Glomerular visceral epithelial cell (primary cell): Measurements from ENCODE around the gene MRPL34.
A peak's percentile ranks its signal among the peaks of the same experiment; 100 is the strongest.

ENCODE experiments used
- DNase-seq: peaks from one replicate; pipeline ENCODE4 v3.0.0-alpha.2; 2016; ENCODE audit errors: extremely low spot score

Gene MRPL34

DNA sequence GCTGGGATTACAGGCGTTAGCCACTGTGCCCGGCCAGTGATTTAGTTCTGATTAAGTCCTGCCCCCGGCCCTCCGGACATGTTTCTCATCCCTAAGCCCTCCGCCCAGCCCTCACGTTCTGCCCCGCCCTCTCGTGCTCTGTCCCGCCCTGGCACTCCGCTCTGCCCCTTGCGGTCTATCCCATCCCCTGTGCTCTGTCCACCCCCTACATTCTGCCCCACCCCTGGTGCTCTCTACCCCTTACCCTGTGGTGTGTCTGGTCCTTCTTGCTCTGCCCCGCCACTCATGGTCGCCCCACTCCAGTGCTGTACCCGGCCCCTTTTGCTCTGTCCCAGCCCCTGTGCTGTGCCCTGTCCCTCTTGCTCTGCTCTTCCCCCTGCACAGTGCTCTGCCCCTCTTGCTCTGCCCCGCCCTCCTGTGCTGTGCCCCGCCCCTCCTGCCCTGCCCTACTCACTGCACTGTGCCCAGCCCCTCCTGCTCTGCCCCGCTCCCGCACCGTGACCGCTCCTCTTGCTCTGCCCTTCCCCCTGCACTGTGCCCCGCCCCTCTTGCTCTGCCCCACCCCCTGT lies 34.7 kb downstream of the MRPL34 start:
- DNase-seq = no peak

DNA sequence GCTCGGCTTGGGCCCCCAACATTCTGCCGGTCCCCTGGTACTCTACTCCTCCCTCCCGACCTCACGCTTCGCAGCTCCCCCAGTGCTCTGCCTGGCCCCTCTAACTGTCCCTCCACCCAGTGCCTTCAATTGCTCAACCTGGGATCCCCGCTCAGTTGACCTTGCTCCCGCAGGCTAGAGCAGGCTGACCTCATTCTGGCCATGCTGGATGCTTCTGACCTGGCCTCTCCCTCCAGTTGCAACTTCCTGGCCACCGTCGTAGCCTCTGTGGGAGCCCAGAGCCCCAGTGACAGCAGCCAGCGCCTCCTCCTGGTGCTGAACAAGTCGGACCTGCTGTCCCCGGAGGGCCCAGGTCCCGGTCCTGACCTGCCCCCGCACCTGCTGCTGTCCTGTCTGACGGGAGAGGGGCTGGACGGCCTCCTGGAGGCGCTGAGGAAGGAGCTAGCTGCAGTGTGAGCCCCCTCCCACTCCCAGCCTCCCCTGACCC lies 35.2 kb downstream of the MRPL34 start:
- DNase-seq = no peak

DNA sequence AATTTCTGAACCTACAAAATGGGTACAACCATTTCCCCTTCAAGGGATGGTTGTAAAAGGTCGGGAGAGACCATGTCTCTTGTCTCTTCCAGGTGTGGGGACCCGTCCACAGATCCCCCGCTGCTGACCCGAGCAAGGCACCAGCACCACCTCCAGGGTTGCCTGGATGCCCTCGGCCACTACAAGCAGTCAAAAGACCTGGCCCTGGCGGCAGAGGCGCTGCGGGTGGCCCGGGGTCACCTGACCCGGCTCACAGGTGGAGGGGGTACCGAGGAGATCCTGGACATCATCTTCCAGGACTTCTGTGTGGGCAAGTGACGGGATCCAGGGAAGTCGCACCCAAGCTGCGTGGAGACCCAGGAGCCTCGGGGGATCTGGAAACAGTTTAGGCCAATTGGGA lies 35.7 kb downstream of the MRPL34 start:
- no peak for DNase-seq

DNA sequence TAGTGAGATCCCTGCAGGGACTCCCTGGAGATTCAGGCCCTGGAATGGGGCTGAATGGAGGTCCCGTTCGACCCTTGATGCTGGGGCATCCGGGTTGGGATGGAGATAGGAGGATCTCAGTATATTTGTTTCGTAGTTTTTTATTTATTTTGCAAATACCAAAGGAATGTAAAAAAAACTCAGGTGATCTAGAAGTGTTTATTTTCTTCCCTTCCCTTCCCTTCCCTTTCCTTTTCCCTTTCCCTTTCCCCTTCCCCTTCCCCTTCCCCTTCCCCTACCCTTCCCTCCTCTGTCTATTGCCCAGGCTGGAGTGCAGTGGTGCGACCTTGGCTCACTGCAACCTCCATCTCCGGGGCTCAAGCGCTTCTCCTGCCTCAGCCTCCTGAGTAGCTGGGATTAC lies 36.2 kb downstream of the MRPL34 start:
- no peak for DNase-seq

DNA sequence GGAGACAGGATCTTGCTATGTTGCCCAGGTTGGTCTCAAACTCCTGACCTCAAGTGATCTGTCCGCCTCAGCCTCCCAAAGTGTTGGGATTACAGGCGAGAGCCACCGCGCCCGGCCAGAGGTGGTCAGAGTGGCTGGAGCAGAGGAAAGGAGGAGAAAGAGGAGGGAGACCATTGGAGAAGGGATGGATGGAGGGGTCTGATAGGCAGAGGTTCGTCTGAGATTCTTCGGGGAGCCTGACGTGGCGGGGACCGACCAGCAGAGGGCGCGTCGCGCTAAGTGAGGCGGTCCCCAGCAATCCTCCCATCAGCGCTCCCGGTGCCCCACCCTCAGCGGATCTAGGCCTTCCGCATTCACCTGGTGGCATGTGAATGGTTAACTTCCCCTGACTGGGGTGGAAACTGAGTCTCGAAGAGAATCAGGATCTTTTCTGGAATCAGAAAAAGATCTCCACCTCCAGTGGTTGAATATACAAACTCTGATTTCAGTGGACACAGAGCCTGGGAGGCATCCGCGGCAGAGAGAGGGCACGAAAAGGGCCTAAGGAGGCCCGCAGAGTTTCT lies 40.5 kb downstream of the MRPL34 start:
- peak; percentile 74 for DNase-seq

DNA sequence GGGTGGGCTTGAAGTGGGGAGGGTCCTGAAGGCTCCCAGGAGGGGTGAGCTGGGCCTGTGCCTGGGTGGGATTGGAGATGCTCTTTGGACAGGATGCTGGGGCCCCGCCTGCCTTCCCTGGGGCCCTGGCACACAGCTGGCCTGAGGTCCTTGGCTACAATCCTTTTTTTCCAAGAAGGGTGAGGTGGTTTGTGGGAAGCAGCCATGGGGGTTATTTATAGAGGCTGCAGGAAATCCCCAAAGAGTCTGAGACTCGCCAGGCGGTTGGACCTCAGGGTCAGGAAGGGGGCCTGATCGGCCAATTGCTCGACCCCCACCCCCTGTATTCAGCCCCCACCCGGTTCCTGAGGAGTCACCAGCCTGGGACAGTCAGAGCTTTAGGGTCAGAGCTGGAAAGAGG lies 41.7 kb downstream of the MRPL34 start:
- DNase-seq = peak; percentile 23

DNA sequence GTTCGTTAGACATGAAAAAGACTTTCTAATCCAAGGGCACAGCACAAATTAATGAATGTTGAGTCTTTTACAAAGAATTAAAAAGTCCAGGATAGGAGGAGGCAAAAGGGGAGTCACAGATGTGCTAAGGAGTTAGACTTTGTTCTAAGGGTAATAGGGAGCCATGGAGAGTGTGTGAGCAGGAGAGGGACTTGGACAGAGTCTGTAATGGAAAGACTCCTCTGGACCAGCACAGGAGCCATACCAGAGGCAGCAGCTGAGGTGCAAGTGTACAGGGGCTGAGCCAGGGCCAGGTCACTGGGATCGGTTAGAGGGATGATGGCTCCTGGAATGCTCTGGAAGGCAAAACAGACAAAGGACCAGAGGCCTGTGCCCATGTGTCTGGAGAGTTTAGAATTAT lies 42.2 kb downstream of the MRPL34 start:
- DNase-seq = no peak

DNA sequence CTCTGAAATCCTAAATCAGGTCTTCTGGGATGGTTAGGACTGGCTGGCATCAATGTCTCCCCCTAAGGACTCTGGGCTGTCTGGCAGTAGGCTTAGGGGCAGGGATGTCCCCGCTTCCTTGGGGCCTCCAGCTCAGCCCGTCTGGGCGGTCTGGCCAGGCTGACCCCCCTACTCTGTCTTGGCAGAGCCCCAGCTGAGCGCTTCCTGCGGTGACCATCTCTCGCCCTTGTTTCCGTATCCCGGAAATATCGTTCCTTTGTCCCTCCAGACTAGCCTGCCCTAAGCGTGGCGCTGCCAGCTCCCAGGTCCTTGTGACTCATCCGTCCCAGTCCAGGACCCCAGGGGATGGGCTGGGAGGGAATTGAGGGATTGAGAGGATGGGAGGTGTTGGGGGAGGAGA lies 43.0 kb downstream of the MRPL34 start:
- DNase-seq = peak; percentile 70

DNA sequence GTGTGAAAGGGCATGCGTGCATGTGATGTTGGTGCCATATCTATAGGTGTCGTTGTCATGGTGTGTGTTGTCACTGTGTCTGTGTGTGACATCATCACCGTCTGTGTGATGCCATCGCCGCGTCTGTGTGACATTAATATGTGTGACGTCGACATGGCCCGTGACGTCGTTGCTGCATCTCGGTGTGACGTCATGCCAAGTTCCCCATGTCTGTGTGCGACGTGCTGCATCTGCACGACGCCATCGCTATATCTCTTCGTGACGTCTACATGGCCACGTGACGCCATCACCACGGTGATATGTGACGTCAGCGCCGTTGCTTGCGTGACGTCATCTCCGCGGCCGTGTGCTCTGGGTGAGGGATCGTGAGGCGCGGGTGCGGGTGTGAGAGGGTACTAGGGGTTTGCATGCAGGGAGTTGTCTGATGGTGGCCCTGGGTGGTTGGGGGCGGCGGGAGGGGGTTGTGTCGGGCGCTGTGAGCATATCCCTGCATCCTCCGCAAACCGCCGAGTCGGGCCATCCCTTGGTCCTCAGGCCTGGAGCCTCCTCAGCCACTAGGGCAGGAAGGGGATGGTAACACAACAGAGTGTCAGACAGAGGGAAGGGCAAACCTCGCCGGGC lies 46.3 kb downstream of the MRPL34 start:
- no peak for DNase-seq

DNA sequence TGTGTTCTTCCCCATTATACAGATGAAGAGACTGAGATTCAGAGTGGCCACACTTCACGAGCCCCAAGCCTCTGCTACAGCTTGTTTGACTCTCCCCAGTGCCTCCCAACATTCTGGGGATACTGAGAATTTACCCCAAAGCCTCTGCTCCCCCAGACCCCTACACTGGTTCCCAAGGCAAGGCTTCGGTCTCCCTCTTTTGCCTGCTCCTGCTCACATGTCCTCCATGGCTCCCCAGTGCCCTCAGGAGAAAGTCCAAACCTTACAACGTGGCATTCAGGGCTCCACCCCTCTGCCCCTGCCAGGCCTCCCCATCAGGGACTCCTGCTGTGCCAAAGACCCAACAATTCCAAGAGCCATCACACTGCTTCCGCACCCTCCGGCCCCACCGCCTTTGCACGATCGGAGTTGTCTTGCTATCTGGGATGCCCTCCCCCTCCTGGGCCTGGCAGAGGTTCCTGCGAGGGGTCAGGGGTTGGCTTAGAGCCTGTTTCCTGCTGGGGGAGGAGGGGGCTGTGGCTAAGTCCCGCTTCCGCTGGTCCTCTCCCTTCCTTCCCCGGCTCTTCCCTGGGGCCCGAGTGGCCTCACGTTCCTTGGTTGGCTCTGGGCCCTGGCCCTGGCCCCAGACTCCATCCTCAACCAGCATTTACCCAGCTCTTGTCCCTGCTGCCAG lies 47.1 kb downstream of the MRPL34 start:
- DNase-seq = no peak

DNA sequence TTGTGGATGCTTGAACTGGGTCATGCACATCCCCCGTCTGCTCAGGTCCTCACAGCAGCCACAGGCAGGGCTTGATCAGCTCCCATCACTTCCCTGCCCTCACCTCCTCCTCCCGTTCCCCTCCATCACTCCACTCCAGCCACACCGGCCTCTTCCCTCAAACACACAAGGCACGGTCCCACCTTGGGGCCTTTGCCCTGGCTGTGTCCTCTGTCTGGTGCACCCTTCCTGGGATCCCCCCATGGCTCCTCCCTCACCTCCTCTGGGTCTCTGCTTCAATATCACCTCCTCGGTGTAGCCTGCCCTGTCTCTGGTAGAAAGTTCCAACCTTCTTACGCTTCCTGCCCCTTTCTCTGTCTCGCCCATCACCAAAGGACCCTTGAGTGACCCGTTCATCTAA lies 47.7 kb downstream of the MRPL34 start:
- DNase-seq = no peak
